Dermis microvascular lymphatic vessel endothelial cell (primary cell): ENCODE measurements around the gene ILDR2. TPM values are rescaled to one million over a fixed set of nuclear protein-coding genes. Genes with fewer than 3 reads are reported as not detected.
A peak's percentile ranks its signal among the peaks of the same experiment; 100 is the strongest.

Experiments used
- DNase-seq, 2 donors: peaks; one replicate each; pipeline versions ENCODE4 v3.0.0 to v3.0.0-alpha.2; 2010; ENCODE audit warnings: low read depth in 2 of 2
- total RNA-seq: library from RNA; depleted of rRNA; stranded (reverse); fragments of >200 nt; gene quantifications from 2 replicates; pipeline ENCODE4 v1.2.1, GENCODE V29; 2014

The ILDR2 gene
- total RNA-seq, 1 donor from 2014 or later = not detected

DNA sequence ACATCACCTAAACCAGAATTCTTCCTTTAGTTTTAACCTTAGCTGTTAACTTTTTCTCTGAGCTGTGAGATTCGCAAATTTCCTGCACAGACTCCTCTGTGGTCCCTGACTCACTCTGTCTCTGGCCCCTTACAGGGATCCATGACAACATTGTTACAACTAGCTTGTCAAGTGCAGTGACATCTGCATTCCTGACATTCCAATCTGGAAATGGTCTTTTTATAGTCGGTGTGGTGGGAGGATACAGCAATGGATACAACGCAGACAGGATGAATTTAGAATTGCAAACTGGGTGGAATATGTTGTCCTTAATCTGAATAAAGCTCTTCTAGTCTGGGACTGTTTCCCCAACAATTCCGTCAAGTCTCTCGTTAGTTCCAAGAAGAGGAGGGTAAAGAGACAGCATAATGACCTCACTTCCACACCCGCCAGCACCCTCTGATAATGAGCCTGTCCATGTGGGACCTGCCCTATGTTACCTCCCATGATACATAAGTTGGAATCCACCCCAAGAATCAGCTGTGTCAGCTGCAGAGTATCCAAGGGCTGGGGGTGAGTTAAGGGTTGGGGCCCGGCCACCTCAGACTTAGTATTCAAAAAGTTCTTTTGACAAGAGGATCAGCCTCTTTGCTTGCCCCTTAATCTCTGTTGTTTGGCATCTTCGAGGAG is 49.4 kb downstream of the ILDR2 start:
- DNase-seq = peak; percentile 46 to 80

DNA sequence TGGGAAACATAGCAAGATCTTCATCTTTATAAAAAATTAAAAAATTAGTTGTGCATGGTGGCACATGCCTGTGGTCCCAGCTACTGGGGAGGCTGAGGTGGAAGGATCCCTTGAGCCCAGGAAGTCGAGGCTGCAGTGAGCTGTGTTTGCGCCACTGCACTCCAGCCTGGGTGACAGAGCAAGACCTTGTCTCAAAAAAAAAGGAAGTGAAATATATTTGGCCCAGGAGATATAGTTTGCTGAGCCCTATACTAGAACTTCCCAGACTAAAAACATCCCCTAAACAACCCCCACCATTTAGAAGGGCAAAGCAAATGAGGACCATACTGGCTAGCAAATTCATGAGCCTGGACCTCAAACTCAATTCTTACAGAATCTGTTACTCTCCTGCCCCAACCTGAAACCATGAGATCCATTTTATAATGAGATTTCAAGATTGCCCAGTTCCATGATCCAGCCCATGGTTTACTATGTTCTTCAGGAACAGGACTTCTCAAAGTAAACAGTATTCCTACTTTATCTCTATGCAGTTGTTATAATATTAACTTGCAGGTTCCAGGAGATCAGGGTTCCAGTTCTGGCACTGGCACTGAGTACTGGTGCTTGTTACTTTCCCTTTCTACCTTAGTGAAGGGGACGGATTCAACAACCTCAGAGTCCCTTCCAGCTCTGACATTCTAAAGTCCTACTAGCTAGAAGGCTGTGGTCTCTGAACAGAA is 50.4 kb downstream of the ILDR2 start:
- no peak for DNase-seq

DNA sequence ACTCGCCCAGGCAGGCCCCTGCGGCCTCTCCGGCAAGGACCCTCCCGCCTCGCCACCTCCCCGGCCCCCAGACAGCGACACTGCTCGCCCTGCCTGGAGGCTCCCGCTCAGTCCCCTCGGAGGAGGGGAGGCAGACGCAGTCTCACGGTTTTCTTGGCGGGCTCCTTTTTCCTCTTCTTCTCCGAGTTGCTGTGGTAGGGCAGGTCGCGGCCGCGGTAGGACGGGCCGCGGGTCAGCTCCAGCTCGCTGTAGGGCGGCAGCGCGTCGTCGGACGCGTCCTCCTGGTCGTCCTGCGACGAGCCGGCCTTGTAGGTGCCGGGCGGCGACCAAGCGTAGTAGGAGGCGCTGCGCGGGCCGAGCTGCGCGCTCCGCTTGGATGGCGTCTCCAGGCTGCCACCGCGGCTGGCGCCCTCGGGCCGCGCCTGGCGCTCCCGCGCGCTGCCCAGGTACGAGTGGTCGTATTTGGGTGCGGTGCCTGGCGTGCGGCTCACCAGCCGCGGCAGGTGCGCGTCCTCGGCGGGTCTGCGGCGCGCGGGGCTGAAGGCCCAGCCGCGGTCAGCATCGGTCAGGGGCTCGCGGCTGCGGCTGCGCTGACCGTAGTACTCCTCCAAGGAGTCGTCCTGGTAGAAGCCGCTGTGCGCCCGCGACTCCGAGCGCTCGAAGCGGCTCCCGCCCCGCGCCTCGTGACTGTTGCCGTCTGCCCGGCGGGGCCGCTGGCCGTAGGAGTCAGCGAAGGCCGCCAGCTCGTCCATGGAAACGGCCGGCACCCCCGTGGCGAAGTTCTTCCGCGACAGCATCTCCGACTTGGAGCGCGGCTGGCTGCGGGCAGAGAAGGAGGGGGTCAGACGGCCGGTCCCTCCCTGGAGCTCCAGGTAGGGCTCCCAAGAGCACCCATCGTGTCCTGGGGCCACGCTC is 54.5 kb downstream of the ILDR2 start:
- peak in 1 of 2 donors; percentile 11 for DNase-seq

DNA sequence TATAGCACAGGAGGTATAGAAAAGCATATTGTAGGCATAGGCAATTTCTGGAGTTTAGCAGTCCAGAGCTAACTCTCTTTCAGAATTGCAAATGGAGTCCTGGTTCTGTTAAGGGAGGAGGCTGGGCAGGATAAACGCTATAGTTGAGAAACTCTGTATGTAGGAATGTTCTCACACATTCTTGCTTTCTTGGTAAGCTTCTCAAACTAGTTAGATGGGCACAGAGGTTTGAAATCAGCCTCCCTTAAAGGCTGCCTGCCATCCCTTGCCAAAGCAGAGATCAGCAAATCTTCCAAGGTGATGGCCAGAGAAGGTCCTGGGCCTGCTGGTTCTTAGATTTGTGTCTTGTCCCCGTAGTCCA is 56.4 kb downstream of the ILDR2 start:
- no peak for DNase-seq

DNA sequence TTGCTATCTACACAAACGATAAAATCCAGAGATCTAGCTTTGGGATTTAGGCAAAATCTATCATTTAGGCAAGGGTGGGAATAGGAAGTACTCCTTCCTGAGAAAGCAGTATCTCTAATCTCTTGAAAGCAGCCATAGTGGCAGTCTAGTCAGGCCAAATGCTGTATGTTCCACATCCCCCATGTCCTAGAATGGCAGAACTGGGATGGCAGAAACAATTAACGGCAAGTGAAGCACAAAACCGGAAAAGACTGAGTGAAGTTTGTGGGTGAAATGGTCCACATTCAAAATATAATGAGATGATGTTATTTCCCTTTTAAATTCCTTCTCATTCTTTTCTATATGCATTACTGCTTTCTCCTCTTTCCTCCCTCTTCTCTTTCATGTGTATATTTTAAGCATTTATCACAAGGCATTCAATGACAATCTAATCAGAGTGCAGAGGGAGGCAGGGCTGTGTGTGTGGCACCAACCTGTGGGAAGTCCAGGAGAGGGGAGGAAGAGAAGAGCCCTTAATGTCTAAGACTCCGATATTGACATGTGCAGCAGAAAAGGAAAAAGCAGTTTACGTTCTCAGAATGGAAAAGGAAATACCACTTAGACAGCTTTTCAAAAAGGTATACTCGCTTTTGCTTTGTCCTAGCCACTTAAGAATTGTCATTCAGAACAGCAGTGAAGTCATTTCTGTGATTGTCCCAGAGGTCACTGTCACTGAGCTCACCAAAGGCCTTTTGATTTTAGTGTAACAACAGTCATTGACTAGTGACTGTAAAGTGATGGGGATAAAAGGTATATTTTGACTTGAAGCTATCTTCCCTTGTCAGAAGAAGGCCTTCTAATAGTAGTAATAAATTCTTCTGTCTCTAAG is 57.0 kb downstream of the ILDR2 start:
- DNase-seq = no peak

DNA sequence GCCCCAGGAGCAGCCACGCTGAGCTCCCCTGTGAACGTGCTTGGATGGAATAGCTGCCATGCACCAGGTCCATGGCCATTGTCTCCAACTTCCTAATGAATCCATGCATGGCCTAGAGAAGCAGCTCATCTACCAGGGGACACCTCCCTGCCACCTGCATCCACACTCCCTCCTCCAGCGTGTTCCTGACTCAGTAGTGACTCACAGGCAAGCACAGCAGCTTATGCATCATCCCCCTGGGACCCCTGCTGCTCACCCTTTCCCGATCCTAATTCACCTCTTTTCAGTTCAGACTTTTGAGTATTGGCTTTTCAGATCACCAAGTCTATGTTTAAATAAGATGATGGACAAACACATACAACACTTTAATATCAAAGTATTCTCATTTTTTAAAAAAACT is 59.4 kb downstream of the ILDR2 start:
- DNase-seq = no peak

DNA sequence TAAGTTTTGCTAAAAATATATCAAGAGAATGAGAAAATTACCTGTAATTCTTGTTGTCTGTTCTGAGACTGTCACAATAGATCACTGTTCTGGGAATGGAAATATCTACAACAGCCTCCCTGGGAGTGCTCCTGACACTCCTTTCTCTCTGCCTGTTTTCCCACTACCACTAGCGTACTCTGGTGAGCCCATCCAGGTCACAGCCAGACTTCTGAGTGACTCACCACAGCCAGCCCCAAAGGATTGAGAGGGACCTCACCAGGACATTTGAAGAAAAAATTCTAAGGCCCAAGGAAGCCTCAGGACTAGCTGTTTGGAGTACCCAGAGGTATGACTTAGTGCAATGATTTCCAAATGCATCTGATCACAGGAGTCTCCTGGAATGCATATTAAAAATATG is 60.3 kb downstream of the ILDR2 start:
- DNase-seq = no peak

DNA sequence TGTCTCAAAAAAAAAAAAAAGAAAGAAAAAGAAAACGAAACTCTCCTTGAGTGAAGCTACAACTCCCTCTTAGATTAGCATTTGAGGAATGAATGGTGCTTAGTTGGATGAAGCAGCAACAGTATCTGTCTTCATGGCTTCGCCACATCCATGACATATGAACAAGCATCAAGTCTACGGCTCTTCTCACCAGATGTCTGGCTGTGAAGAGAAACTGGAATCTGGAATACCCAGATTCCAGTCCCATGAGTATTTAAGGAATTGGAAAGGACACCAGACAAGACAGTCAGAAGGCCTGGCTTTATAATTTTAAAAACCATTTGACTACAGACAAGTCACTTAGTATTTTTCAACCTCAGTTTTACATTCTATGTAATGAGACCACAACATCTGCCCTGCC is 61.2 kb downstream of the ILDR2 start:
- no peak for DNase-seq

DNA sequence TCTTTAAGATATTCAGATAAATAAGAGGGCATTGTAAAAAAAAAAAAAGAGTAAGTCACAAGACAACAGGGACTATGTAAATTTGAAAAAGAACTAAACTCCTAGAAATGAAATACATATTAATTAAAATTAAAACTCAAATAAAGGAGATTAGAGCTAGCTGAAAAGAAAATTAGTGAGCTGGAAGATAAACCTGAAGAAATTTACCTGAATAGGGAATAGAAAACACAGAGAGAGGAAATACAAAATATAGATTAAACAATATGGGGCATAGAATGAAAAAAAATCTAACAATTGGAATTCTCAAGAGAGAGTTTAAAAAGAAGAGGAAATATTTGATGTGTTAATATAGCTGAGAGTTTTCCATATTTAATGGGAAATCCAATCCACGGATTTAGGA is 63.7 kb downstream of the ILDR2 start:
- no peak for DNase-seq

DNA sequence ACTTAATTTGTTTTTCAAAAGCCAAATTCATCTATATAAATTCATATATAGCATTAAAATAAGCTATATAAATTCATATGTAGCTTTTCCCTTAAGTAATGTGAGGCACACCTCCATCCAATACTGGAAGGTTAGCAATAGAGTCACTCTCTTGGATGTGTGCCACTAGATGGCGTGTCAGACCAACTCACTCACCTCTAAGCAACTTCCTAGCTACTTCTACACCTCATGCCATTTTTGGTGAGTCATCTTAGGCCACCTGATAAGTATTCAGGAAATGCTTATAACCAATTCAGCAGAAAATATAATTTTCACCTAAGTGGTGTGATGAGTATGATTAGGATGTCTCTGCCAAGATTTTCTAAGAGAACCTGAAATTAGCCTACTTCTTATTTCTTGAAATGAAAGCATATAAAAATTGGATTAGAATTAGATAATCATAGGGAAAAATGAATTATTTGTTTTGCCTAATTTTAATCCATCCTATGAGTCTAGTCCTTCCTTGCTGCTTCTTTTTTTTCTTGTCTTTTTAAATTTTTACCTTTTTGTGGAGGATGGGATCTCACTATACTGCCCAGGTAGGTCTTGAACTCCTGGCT is 64.8 kb downstream of the ILDR2 start:
- peak; percentile 90 to 92 for DNase-seq

DNA sequence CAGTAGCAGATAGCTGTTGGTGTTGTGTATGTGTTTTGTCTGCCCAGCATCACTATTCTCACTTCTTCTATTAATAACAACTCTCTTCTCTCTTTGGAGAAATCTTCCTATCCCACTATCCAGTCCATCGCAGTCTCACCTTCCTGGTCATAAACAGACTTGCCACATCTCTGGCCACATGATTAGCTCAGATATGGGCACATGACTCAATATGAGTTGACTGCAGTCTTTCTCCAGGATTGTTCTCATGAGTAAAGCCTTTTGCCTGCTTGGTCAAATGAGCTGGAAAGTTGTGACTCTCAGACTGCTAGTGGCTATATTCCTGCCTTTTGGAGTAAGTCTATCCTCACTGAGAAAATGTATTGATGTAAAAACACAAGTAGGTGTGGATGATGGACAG is 66.4 kb downstream of the ILDR2 start:
- DNase-seq = no peak

DNA sequence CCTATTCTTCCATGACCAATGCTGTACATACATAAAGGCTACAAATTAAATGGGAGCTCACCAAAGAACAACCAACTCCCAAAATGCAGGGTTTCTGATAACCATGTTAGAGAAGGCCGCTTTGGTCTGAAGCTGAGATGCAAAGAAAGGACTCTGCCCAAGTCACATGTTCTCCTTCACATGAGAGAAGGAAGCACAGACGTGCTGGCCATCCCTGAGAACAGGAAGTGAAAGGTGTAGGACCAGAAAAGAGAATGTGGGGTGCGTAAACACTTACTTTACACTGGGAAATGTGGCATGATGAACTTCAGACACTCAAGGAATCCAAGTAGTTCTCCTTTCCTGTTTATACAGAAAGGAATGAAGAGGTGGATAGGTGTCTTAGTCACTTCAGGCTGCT is 67.6 kb downstream of the ILDR2 start:
- no peak for DNase-seq

DNA sequence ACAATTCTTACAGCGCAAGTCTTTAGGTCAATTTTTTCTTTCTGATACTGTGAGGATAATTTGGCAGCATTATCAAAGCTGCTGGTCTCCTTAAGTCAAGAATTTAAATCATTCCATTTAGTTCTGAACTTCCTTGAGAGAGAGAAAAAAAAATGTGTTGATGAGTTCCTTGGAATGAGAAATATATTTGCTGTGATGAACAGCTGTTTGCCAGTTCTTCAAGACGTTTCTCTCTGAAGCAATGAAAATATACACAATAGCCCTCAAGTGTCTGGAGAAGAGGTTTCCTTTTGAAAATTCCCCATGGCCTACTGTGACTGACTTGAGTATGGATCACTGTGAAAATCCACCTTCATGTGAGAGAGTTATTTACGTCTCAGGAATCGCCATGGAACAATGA is 68.3 kb downstream of the ILDR2 start:
- DNase-seq = no peak

DNA sequence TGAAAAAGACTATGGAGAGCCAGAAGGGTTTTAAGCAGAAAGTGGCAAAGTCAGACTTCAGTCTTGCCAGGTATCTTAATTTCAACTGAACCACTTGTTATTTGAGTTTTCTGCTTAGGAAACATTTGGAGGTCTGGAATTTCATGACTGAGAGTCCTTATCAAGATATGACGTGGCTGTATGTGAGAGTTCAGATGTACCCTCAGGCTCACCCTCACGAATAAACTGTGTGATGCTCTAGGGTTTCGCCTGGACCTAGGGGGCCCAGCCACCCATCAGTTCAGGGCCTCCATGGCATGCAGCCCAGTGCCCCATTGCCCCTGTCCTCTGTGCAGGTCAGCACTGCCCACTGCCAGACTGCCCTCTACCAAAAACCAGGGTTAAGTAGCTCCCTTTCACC is 68.7 kb downstream of the ILDR2 start:
- DNase-seq = no peak

DNA sequence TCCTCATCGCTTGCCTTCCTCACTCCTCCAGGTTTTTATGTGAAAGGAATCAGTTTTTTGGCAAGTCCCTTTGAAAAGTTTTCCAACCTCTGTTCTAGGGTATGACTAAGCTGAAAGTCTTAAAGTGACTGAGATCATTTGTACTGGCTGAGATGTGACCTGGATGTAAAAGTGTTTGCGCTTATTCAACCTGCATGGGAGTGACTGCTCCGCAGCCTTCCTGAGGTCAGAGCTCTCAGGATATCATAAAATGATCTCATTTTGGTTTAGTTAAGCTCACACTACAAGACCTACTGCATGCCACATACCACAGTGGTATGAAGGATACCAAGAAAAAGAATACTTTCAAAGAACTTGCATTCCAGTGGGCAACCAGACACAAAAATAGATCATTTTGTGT is 69.4 kb downstream of the ILDR2 start:
- peak in 1 of 2 donors; percentile 34 for DNase-seq

DNA sequence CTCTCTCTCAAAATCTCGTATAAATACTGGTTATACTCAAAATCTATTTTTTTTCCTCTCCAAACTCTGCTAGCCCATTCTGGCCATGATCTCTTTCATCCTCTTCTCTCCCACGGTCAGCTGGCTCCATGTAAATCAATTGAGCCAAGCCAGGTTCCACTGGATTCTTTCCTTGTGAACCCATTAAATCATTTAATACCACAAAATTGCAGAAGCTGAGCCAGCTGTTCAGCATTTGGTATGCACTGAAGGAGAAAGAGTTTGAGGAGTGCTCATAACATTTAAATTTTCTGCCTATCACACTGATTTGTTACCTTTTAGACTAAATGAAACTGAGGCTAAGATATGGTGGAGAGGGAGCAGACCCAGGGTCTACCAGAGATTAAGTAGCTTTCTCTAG is 70.2 kb downstream of the ILDR2 start:
- DNase-seq = no peak

DNA sequence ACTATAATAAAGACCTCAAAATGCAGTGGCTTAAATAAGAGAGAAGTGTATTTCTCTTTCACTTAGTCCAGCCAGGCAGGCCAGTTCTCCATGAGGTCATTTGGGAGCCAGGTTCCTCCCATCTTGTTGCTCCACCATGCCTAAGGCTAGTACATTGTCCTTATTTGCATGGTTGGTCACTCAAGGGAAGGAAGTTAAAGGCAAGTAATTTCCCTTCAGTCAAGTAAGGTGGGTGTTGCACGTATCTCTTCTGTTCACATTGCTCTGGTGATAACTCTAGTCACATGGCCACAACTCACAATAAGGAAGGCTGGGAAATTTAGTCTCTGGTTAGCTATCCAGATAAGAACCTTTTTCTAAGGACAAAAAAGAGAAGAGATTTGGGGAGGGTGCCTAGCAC is 72.1 kb downstream of the ILDR2 start:
- no peak for DNase-seq

DNA sequence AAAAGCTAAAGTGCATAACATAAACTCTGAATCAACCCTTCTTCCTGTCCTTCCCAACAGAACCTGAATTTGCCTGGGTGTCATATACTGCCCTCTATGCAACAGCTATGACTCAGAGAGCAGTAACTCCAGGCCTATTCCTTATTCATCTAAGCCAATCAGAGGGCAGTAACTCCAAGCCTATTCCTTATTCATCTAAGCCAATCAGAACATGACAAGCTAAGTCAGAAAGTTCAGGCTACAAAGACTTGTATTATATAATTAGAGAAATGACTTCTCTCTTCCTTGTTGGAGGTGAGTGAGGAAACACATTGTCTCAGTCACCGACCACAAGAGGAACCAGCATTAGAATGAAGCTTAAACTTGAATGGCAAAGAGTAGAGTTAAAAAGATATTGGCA is 73.1 kb downstream of the ILDR2 start:
- peak in 1 of 2 donors; percentile 5 for DNase-seq

DNA sequence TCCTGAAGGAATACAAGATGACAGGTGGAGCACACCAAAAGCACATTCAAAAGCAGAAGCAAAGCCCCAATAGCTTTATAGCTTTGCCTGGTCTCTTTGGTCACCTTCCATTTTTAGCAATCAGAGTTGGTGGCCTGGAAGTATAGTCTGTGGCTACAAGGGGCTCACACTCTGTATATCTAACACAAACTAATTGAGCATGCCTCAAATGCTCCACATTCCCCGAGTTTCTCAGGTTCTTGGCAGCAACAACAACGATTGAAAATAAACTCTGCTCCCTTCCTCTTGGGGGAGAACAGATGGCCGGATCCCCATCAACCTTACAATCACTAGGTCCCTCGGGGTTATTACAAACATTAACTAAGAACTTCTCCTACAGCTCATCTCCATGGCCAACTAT is 74.4 kb downstream of the ILDR2 start:
- no peak for DNase-seq

DNA sequence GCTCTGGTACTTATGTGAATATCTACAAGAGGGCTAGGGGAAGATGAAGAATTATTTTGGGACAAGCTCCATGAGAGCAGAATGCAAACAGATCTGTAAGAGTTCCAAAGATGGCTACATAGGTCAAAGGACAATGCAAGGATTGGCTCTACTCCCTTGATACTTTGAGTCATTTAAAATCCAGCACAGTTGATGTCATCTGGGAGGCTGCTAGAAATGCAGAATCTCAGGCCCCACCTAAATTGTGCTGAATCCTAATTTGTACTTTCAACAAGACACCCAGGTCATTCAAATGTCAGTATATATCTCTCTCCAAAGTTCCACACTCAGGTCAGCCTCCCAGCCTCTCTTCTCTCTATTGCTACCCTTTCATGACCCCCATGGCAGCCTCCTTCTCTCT is 75.6 kb downstream of the ILDR2 start:
- no peak for DNase-seq

DNA sequence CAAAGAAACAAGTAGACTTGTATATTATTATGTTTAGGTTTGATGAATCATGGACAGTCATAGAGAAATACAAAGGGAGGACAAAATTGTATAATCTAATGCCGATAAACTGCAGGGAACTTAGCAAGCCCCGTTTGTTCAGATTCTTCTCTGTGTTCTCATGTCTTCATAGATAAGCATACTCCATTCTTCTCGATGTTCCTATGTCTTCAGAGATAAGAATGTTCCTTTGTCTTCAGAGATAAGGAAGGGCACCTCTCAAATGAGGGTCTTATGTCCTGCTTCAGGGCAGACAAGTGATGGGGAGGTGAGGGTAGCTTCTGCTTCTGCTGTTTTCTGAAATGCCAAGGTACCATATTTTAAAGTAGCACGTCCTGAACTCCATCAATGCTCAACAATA is 79.6 kb downstream of the ILDR2 start:
- no peak for DNase-seq
